Stimulated activated CD8-positive, alpha-beta memory T cell treated with anti-CD3 and anti-CD28 coated beads, Interleukin-15, amount 100 ng/mL, for 24 hours (primary cell): ENCODE measurements around the gene PCIF1.
"Not testable (repeated sequence)": the region's sequence is repeated elsewhere in the genome, so short reads cannot be mapped to it uniquely, and the experiment has no call there.

ENCODE experiments used
- DNase-seq: peaks from one replicate; pipeline ENCODE4 v3.0.0-alpha.2; 2020; ENCODE audit warnings: low read depth

PCIF1 gene

DNA sequence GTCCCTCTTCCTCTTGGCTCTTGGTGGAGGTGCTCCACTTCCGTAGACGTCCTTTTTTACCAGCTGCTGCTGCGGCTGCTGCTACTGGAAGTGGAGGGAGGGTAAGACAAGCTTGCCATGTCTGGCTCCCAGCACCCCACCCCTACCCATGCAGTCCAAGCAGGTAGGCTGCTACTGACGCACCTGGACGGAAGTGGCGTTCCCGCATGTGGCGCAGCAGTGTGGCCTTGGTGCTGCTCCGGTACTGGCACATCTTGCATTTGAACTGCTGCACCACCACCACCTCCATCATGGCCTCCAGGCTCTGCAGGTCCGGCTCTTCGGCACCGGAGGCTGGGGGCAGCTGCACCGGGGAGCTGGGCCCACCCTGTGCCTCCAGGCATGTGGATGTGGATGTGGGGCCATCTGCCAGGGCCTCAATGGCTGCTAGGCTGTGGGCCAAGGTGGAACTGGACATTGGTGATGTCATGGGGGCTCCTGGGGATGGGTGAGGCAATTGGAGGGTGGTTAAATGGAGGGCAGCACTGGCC lies 33.1 kb downstream of the PCIF1 start:
- no peak for DNase-seq

- no peak for DNase-seq
These were observed 33.7 kb downstream of the PCIF1 start for GRCh38 chr20:45968081-45968671.

- DNase-seq: no peak
These were observed 34.6 kb downstream of the PCIF1 start for GRCh38 chr20:45968801-45969711.

DNA sequence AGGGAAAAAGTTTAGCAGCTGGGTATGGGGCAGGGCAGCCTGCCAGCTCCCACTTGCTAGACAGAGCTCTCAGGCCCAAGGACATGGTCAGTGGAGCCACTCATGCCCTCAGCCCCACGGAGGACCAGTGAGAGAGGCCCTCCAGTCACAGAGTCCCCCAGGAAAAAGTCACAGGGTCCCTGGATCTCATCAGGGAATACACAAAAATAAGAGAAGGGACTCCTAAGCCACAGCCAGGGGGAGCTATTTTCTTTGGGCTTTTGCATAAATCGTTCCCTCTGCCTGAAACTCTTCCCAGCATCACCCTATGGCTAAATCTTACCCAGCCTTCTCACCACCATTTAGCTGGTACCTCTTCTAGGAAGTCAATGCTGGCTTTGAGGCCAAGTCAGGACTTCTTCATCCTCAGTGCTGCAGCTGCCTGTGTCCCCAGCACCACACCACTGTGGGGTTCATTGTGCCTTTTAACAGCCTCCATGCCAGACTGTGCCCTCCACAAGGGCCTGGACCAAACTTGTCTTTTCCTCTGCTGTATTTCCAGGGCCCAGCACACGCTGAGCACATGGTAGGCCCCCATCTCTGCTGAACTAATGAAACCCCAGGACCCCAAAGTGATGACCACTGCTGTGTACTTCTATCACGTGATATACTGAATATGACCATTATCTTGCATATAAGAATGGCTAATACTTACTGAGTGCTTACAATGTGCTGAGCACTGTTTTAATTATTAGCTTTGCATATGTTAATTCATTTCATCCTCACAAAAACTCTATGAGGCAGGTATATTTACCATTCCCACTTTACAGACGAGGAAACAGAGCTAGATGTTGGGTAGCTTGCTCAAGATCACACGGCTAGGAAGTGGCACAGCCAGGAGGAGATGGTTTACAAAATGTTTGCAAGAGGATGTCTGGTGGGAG lies 35.5 kb downstream of the PCIF1 start:
- DNase-seq: no peak

GRCh38 chr20:45970646-45971424 lies 36.4 kb downstream of the PCIF1 start:
- no peak for DNase-seq

DNA sequence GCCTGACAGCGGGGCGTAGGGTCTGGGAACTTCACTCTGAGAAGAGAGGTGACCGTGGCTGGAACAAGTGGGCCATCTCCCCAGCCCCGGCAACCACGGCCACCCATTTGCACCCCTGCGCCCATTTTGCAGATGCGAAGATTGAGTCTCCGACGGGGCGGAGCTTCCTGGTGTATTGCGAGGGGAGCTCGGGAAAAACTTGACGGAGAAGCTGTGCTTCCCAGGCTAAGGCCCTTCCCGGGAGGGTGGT lies 36.9 kb downstream of the PCIF1 start:
- no peak for DNase-seq

DNA sequence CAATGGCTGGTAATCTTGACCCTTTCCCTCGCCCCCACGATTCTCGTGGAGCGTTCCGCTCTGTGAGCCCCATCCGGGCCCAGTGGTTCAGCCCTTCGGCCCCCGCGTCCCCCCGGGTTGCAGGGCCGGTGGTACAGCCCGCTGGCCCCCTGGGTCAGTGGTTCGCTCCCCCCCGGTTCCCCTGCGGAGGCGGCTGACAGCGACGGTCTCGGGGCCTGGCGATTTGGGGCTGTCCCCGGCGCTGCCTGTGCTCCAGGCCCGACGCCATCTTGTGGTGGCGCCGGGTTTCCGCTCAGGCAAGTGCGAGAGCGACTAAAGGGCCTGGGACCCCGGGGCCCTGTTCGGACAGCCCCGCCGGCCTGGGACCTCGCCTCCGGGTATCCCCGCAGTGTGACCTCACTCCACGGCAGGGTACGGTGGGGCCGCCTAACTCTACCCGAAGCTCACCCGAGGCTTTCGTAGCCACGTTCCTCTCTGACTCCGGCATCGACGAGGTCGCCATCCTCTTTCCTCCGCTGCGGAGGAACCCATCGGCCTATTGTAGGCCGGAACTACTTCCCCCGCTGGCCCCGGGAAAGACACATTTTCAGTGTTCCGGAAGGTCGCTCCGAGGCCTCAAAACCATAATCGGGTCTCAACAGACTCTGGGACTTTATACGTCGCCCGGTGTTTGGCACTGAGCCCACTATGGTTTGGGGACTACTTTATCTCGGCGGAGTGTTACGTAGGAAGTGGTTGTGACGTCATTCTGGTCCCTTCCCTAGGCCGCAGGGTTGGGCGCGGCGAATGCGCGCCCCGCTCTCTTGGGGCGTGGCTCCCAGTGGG lies 37.4 kb downstream of the PCIF1 start, which contains the start of gene ZNF335:
Gene ZNF335 (minus strand): TSS at position 529 of the 825 bp plus-strand sequence. CDS start 793 bp downstream, outside the sequence.
- peak; percentile 90 for DNase-seq

- no peak for DNase-seq
These were observed 38.2 kb downstream of the PCIF1 start for GRCh38 chr20:45972500-45973183.

DNA sequence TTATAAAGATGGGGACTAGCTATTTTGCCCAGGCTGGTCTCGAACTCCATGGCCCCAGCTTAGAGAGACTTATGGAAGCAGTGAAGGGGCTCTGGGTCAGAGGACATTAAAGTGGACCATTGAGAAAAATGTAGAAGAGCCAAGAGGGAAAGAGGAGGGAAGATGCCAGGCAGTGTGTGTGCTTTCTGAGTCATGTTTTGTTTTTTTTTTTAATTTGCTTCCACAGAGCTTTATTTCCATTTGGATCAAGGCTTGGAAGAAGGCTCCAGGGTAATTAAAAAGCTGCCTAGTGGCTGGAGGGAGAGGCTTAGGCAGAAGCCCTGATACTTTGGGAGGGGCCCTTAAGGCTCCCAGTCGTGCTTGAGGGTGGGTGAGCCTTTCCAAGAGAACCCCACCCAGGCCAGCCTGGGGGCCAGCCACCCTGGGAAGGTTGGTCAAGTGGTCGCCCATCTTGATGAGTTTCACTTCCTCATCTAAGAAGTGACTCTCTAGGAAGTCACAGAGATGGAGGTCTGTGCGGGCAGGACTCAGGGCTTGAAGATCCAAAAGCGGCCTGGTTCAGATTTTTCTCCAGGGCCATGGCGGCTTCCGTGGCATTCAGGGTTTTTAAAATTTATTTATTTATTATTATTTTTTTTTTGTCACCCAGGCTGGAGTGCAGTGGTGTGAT lies 40.5 kb downstream of the PCIF1 start:
- DNase-seq: no peak

- no peak for DNase-seq
These were observed 41.2 kb downstream of the PCIF1 start for GRCh38 chr20:45975686-45976085.

GRCh38 chr20:45976086-45976485 lies 41.6 kb downstream of the PCIF1 start:
- no peak for DNase-seq

GRCh38 chr20:45981261-45981660 lies 46.8 kb downstream of the PCIF1 start:
- no peak for DNase-seq

GRCh38 chr20:45983279-45983743 lies 48.8 kb downstream of the PCIF1 start:
- DNase-seq: no peak

- DNase-seq: no peak
These were observed 51.1 kb downstream of the PCIF1 start for GRCh38 chr20:45985573-45985972.

DNA sequence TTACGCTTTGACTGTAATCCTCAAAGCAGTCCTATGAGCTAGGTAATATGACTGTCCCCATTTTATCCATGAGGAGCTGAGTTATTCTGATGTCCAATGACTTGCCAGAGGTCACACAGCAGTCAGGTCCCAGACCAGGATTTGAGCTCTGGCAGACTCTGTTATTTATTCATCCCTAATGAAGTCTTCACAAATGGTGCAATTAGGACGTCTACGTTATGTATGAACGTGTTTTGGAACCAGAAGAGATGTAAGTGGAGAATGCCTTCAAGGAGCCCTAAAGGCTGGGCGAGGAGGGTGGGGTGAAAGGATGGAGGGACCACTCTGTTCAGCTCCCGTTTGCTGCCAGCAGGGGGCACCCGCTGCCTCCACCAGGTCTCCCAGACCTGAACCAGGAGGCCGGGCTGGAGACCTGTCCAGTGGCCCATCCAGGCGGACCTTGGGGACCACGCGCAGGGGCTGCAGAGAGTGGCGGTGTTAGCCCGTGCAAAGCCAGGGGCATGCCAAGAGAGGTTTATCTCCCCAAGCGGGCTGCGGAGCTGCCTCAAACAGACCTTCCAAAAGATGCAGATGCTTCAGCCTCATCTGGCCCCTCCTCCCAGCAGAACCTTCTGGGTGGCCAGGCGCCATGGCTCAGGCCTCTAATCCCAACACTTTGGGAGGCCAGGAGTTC lies 52.8 kb downstream of the PCIF1 start:
- peak; percentile 63 for DNase-seq

DNA sequence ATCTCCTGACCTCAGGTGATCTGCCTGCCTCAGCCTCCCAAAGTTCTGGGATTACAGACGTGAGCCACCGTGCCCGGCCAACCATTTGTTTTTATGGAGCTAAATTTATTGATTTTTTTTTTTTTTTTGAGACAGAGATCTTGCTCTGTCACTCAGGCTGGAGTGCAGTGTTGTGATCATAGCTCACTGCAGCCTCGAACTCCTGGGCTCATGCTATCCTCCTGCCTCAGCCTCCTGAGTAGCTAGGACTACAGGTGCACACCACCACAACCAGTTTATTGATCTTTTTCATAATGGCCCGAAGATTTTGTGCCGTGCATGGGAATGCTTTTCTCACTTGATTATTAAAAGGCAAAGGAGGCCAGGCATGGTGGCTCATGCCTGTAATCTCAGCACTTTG lies 54.3 kb downstream of the PCIF1 start:
- DNase-seq: not testable (repeated sequence)

- no peak for DNase-seq
These were observed 57.1 kb downstream of the PCIF1 start for GRCh38 chr20:45991616-45992015.

DNA sequence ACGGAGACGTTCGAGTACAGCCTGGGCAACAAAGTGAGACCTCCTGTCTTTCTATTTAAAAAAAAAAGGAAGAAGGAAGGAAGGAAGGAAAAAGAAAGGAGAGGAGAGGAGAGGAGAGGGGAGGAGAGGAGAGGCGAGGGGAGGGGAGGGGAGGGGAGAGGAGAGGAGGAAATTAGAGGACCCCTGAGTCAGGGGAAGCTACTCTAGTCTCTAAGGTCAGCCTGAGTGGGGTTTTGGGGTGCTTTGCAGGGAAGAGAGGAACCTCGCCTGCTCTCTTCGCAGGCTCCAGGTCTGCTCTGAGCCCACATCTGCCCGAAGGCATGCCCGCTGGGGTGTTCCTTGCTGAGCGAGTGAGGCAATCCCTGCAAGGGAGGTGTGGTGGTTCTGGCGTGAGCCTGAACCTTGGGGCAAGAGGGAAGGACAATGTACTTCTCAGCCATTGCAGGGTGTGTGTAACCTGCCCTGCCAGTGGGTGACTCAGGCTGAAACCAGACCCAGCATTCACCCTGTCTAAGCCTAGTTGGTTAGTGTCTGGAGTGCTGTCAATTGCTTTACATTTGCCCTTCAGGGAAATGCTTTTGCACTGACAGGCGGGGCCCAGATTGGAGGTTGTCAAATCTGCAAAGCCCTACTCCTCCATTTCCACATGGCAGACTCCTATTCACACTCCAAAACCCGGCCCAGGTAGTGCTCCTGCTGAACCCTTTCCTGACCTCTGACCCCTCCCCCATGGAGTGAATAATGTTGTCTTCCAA lies 58.9 kb downstream of the PCIF1 start:
- no peak for DNase-seq
